HEK293 (cell line): ENCODE data around the gene GDF2.

ENCODE experiments used
- ZNF138 ChIP-seq: fragments of 450-650 bp; formaldehyde crosslinking; IDR thresholded peaks from 2 replicates; pipeline ENCODE4 v1.5.1; 2016; ENCODE audit warnings: missing biosample characterization, missing genetic modification characterization, borderline replicate concordance
- ZNF768 ChIP-seq: fragments of 450-650 bp; formaldehyde crosslinking; IDR thresholded peaks from 2 replicates; pipeline ENCODE4 v1.5.1; 2018; ENCODE audit warnings: missing biosample characterization, mild to moderate bottlenecking, missing genetic modification characterization

DNA sequence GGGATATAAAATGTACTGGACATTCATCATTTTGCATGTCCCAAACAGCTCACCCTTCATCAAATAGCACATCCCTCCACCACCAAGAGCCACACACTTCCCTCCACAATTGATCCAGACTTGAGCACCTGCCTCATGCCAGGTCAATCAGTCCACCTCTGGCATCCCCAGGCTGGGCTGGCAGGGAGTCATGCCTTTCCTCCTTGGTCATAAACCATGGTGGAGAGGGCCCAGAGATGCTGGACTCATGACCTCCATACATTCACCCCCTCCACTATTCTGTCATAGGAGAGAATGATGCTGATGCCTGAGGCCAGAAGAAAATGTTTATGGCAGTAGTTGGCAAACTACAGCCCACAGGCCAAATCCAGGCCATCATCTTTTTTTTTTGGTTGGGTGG, 38.4 kb upstream of the GDF2 start:
- TF ChIP-seq ZNF768 (tag by site-specific recombination) (no peak), ZNF138 (no peak)
